ENCODE measurements around the gene KDM4B.
A peak's percentile ranks its signal among the peaks of the same experiment; 100 is the strongest.
"Not testable (repeated sequence)": the region's sequence is repeated elsewhere in the genome, so short reads cannot be mapped to it uniquely, and the experiment has no call there.

KDM4B gene

GRCh38 chr19:5012688-5013457, 44.0 kb downstream of the KDM4B start:
- DNase-seq (ENCODE audit: low spot score), result no peak

GRCh38 chr19:5013761-5014160, 44.8 kb downstream of the KDM4B start:
- FAIRE-seq (no peak), DNase-seq (ENCODE audit: low spot score) (no peak)

More at GRCh38 chr19:5012688-5013457, 44.0 kb downstream of the KDM4B start:
- FAIRE-seq, result no peak

- no peak for FAIRE-seq
- no peak for DNase-seq (ENCODE audit: low spot score)
Observed at GRCh38 chr19:5014941-5015340, 46.0 kb downstream of the KDM4B start.

GRCh38 chr19:5016268-5016667, 47.4 kb downstream of the KDM4B start:
- DNase-seq (ENCODE audit: low spot score), result no peak
- no peak for FAIRE-seq

- no peak for DNase-seq (ENCODE audit: low spot score)
- FAIRE-seq, result no peak
Observed at GRCh38 chr19:5016781-5017180, 47.9 kb downstream of the KDM4B start.

GRCh38 chr19:5017235-5017634, 48.3 kb downstream of the KDM4B start:
- DNase-seq (ENCODE audit: low spot score), result no peak
- no peak for FAIRE-seq

GRCh38 chr19:5018224-5019015, 49.5 kb downstream of the KDM4B start:
- DNase-seq (ENCODE audit: low spot score) (peak; percentile 15), FAIRE-seq (peak; percentile 69)

- no peak for FAIRE-seq
- no peak for DNase-seq (ENCODE audit: low spot score)
Observed at GRCh38 chr19:5020368-5020767, 51.5 kb downstream of the KDM4B start.

- DNase-seq (ENCODE audit: low spot score), result no peak
- no peak for FAIRE-seq
Observed at GRCh38 chr19:5021046-5021445, 52.1 kb downstream of the KDM4B start.

- FAIRE-seq, result no peak
- DNase-seq (ENCODE audit: low spot score), result no peak
Observed at GRCh38 chr19:5022066-5022860, 53.4 kb downstream of the KDM4B start.

GRCh38 chr19:5023128-5023571, 54.2 kb downstream of the KDM4B start:
- no peak for FAIRE-seq
- DNase-seq (ENCODE audit: low spot score), result no peak

- no peak for FAIRE-seq
Observed at GRCh38 chr19:5024282-5024681, 55.4 kb downstream of the KDM4B start.

GRCh38 chr19:5025027-5025426, 56.1 kb downstream of the KDM4B start:
- FAIRE-seq (no peak), DNase-seq (ENCODE audit: low spot score) (no peak)

More at GRCh38 chr19:5024282-5024681, 55.4 kb downstream of the KDM4B start:
- DNase-seq (ENCODE audit: low spot score), result no peak

GRCh38 chr19:5026706-5027273, 57.9 kb downstream of the KDM4B start:
- DNase-seq (ENCODE audit: low spot score), result no peak
- no peak for FAIRE-seq

- DNase-seq (ENCODE audit: low spot score) (no peak), FAIRE-seq (no peak)
Observed at GRCh38 chr19:5028229-5028886, 59.4 kb downstream of the KDM4B start.

- DNase-seq (ENCODE audit: low spot score), result peak; percentile 44
- FAIRE-seq, result not testable (repeated sequence)
Observed at GRCh38 chr19:5029596-5029995, 60.7 kb downstream of the KDM4B start.

GRCh38 chr19:5030136-5030820, 61.4 kb downstream of the KDM4B start:
- FAIRE-seq, result no peak
- DNase-seq (ENCODE audit: low spot score), result no peak

GRCh38 chr19:5030822-5031221, 61.9 kb downstream of the KDM4B start:
- DNase-seq (ENCODE audit: low spot score), result no peak

GRCh38 chr19:5031231-5032100, 62.6 kb downstream of the KDM4B start:
- DNase-seq (ENCODE audit: low spot score) (peak; percentile 62), FAIRE-seq (no peak)

More at GRCh38 chr19:5030822-5031221, 61.9 kb downstream of the KDM4B start:
- no peak for FAIRE-seq
